ENCODE measurements around the gene LSMEM2.
"Not testable (repeated sequence)": the region's sequence is repeated elsewhere in the genome, so short reads cannot be mapped to it uniquely, and the experiment has no call there.

DNA sequence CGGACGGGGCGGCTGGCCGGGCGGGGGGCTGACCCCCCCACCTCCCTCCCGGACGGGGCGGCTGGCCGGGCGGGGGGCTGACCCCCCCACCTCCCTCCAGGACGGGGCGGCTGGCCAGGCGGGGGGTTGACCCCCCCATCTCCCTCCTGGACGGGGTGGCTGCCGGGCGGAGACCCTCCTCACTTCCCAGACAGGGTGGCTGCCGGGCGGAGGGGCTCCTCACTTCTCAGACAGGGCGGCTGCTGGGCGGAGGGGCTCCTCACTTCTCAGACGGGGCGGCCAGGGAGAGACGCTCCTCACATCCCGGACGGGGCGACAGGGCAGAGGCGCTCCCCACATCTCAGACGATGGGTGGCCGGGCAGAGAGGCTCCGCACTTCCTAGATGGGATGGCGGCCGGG lies 33.2 kb downstream of the LSMEM2 start:
- not testable (repeated sequence) for TF ChIP-seq EP300, POLR2AphosphoS5 (IDR thresholded peaks at IDR 0.05)
- TF ChIP-seq, protein P1, sequence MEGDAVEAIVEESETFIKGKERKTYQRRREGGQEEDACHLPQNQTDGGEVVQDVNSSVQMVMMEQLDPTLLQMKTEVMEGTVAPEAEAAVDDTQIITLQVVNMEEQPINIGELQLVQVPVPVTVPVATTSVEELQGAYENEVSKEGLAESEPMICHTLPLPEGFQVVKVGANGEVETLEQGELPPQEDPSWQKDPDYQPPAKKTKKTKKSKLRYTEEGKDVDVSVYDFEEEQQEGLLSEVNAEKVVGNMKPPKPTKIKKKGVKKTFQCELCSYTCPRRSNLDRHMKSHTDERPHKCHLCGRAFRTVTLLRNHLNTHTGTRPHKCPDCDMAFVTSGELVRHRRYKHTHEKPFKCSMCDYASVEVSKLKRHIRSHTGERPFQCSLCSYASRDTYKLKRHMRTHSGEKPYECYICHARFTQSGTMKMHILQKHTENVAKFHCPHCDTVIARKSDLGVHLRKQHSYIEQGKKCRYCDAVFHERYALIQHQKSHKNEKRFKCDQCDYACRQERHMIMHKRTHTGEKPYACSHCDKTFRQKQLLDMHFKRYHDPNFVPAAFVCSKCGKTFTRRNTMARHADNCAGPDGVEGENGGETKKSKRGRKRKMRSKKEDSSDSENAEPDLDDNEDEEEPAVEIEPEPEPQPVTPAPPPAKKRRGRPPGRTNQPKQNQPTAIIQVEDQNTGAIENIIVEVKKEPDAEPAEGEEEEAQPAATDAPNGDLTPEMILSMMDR (IDR thresholded peaks at IDR 0.05): not testable (repeated sequence)
